K562 (cell line): Measurements from ENCODE around the gene MFSD11. TPM values are rescaled to one million over a fixed set of nuclear protein-coding genes. Genes with fewer than 3 reads are reported as not detected.
A peak's percentile ranks its signal among the peaks of the same experiment; 100 is the strongest.

Source experiments
- ARID2 ChIP-seq: fragments of 450-650 bp; IDR thresholded peaks from 2 replicates; pipeline ENCODE4 v1.6.1; 2017; ENCODE audit warnings: antibody characterized with exemption, mild to moderate bottlenecking
- C11orf30 ChIP-seq: fragments of 450-650 bp; IDR thresholded peaks from 2 replicates; pipeline ENCODE4 v1.6.1; 2016; ENCODE audit warnings: low read depth, mild to moderate bottlenecking
- EZH2 ChIP-seq: IDR thresholded peaks from 2 replicates; pipeline ENCODE4 v1.6.1; 2012; ENCODE audit warnings: low read depth, mild to moderate bottlenecking, inconsistent platforms, low read length, borderline replicate concordance
- FOSL1 ChIP-seq: fragments of 200-800 bp; sonication (Bioruptor generic); conservative IDR thresholded peaks from 2 replicates; pipeline ENCODE4 v1.6.1; 2016; ENCODE audit warnings: missing genetic modification characterization, missing compliant biosample characterization
- GABPA ChIP-seq: fragments of 200-800 bp; sonication (Bioruptor generic); conservative IDR thresholded peaks from 2 replicates; pipeline ENCODE4 v1.6.1; 2016; ENCODE audit warnings: low read depth, missing genetic modification characterization, missing compliant biosample characterization
- KAT8 ChIP-seq: fragments of 450-650 bp; IDR thresholded peaks from 2 replicates; pipeline ENCODE4 v1.6.1; 2016; ENCODE audit warnings: low read depth, mild to moderate bottlenecking
- KDM2B ChIP-seq: fragments of 250-450 bp; sonication (Bioruptor Pico); IDR thresholded peaks from 2 replicates; pipeline ENCODE4 v1.8.0; 2021; ENCODE audit warnings: mild to moderate bottlenecking, moderate library complexity
- MAX ChIP-seq: sonication (generic); formaldehyde crosslinking; IDR thresholded peaks from 2 replicates; pipeline ENCODE4 v1.9.0; 2022; ENCODE audit warnings: mild to moderate bottlenecking, missing genetic modification reagents
- MEF2A ChIP-seq: IDR thresholded peaks from 2 replicates; pipeline ENCODE4 v1.6.1; 2011; ENCODE audit warnings: low read depth, mild to moderate bottlenecking, low read length, moderate library complexity; ENCODE audit not compliant: control insufficient read depth
- MYC ChIP-seq, 2 experiments: fragments of 250-450 bp in 1 of 2; sonication (Bioruptor Pico) in 1 of 2; IDR thresholded peaks; 2 replicates each; pipeline versions ENCODE4 v1.5.1 to v1.6.1; 2012 to 2021; ENCODE audit warnings: low read depth in 2 of 2, borderline replicate concordance in 1 of 2, improper control_type of control experiment in 1 of 2, low read length in 1 of 2, mild to moderate bottlenecking in 1 of 2, moderate library complexity in 1 of 2
- NFXL1 ChIP-seq: fragments of 450-650 bp; formaldehyde crosslinking; IDR thresholded peaks from 2 replicates; pipeline ENCODE4 v1.4.0; 2021; ENCODE audit warnings: mild to moderate bottlenecking
- NR4A1 ChIP-seq, 2 experiments: fragments of 250-450 bp in 1 of 2; fragments of 450-650 bp in 1 of 2; sonication (Bioruptor Pico) in 1 of 2; IDR thresholded peaks; 2 replicates each; pipeline versions ENCODE4 v1.4.0 to v1.6.1; 2016 to 2020; ENCODE audit warnings: mild to moderate bottlenecking in 2 of 2, missing compliant biosample characterization in 1 of 2, missing genetic modification characterization in 1 of 2, moderate library complexity in 1 of 2
- POLR2AphosphoS2 ChIP-seq: IDR thresholded peaks from 2 replicates; pipeline ENCODE4 v1.6.1; 2012; ENCODE audit warnings: low read length, improper control_type of control experiment
- RBM25 ChIP-seq: fragments of 200-400 bp; formaldehyde crosslinking; IDR thresholded peaks from 2 replicates; pipeline ENCODE4 v1.6.1; 2018; ENCODE audit warnings: low read length, low read depth, moderate library complexity; ENCODE audit not compliant: severe bottlenecking
- SAFB2 ChIP-seq: fragments of 200-400 bp; formaldehyde crosslinking; IDR thresholded peaks from 2 replicates; pipeline ENCODE4 v1.6.1; 2018; ENCODE audit warnings: borderline replicate concordance, low read length, low read depth, moderate library complexity; ENCODE audit not compliant: severe bottlenecking
- SAP30 ChIP-seq: fragments of 200-600 bp; sonication (generic); IDR thresholded peaks from 2 replicates; pipeline ENCODE4 v1.6.1; 2012; ENCODE audit warnings: borderline replicate concordance, low read depth, mild to moderate bottlenecking, moderate library complexity, low read length, control low read depth, inconsistent platforms; ENCODE audit not compliant: insufficient read depth, poor library complexity, severe bottlenecking
- TFAM ChIP-seq: fragments of 250-450 bp; sonication (Bioruptor Pico); conservative IDR thresholded peaks from 2 replicates; pipeline ENCODE4 v1.5.0; 2021; ENCODE audit warnings: mild to moderate bottlenecking, moderate library complexity
- ZBTB17 ChIP-seq: fragments of 450-650 bp; formaldehyde crosslinking; IDR thresholded peaks from 2 replicates; pipeline ENCODE4 v1.4.0; 2020; ENCODE audit warnings: mild to moderate bottlenecking
- ZNF124 ChIP-seq: sonication (generic); formaldehyde crosslinking; IDR thresholded peaks from 2 replicates; pipeline ENCODE4 v1.8.1; 2022; ENCODE audit warnings: missing genetic modification reagents
- ZNF274 ChIP-seq: IDR thresholded peaks from 2 replicates; pipeline ENCODE4 v1.6.1; 2011; ENCODE audit warnings: low read depth, mild to moderate bottlenecking, low read length, moderate library complexity, borderline replicate concordance
- ZNF395 ChIP-seq: fragments of 200-800 bp; sonication (Bioruptor generic); IDR thresholded peaks from 2 replicates; pipeline ENCODE4 v1.6.1; 2017; ENCODE audit warnings: missing genetic modification characterization, missing compliant biosample characterization
- polyA plus RNA-seq, 8 experiments: library from polyadenylated mRNA; depleted of rRNA in 4 of 8; stranded (reverse) in 5 of 8; unstranded in 3 of 8; fragments of >200 nt; fragmentation: Nextera tagmentation in 2 of 8; fragmentation: Illumina TruSeq in 1 of 8; extraction: Ambion mirVana in 2 of 8; extraction: Trizol in 1 of 8; gene quantifications; 2 replicates each; pipeline versions ENCODE4 v1.2.1 to v1.2.3, GENCODE V29; 2011 to 2014; ENCODE audit warnings: inconsistent platforms in 1 of 8, missing spikeins in 1 of 8
- total RNA-seq, 7 experiments: library from RNA; depleted of rRNA in 6 of 7; stranded (reverse); fragments of >200 nt in 6 of 7; fragmentation: Illumina TruSeq in 2 of 7; extraction: Trizol in 2 of 7; gene quantifications; 2 replicates each; pipeline versions ENCODE4 v1.2.1 to v1.2.3, GENCODE V29; 2011 to 2021; ENCODE audit warnings: low replicate concordance in 1 of 7
- TF ChIP-seq, protein P1 (sequence below): fragments of 450-650 bp; formaldehyde crosslinking; IDR thresholded peaks from 2 replicates; pipeline ENCODE4 v1.4.0; 2022; ENCODE audit warnings: missing genetic modification characterization
- TF ChIP-seq, protein P2 (sequence below): sonication (generic); formaldehyde crosslinking; IDR thresholded peaks from 2 replicates; pipeline ENCODE4 v1.8.0; 2022; ENCODE audit warnings: missing genetic modification reagents, mild to moderate bottlenecking, moderate library complexity, borderline replicate concordance

Gene MFSD11
- total and polyA plus RNA-seq, 9 of the 15 experiments (the other 6 are each of a cell fraction or from before 2014, with no cell fraction given) = 14.4 to 24.5 (median 19.9) TPM

GRCh38 chr17:76726231-76726775, 11.6 kb upstream of the MFSD11 start, which contains the start of gene JMJD6 (continued):
- TF ChIP-seq NFXL1 (CRISPR knock-in tag) (no peak), RBM25 (peak; percentile 28), MAX (CRISPR knock-in tag) (peak; percentile 74; the same call in 1 of the 2 replicates), FOSL1 (no peak), KAT8 (no peak), ZNF274 (no peak; the same call in 1 of the 2 replicates), TFAM (CRISPR knock-in tag) (no peak), SAFB2 (no peak), MEF2A (no peak), KDM2B (CRISPR knock-in tag) (no peak), MYC (IDR thresholded peaks at IDR 0.05; ENCODE audit: low read depth, low read length) (no peak), MYC (CRISPR knock-in tag; IDR thresholded peaks at IDR 0.05; ENCODE audit: borderline replicate concordance, low read depth) (no peak), ARID2 (no peak), ZNF124 (CRISPR knock-in tag) (no peak), ZNF395 (no peak), C11orf30 (no peak; the same call in 1 of the 2 replicates), NR4A1 (CRISPR knock-in tag; IDR thresholded peaks at IDR 0.05) (no peak), NR4A1 (tag; IDR thresholded peaks at IDR 0.05) (no peak), EZH2 (no peak), GABPA (tag) (no peak), SAP30 (peak; percentile 83), ZBTB17 (no peak), POLR2AphosphoS2 (no peak)
- TF ChIP-seq, protein P1, sequence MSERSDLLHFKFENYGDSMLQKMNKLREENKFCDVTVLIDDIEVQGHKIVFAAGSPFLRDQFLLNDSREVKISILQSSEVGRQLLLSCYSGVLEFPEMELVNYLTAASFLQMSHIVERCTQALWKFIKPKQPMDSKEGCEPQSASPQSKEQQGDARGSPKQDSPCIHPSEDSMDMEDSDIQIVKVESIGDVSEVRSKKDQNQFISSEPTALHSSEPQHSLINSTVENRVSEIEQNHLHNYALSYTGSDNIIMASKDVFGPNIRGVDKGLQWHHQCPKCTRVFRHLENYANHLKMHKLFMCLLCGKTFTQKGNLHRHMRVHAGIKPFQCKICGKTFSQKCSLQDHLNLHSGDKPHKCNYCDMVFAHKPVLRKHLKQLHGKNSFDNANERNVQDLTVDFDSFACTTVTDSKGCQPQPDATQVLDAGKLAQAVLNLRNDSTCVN (CRISPR knock-in tag) = no peak
- TF ChIP-seq, protein P2, sequence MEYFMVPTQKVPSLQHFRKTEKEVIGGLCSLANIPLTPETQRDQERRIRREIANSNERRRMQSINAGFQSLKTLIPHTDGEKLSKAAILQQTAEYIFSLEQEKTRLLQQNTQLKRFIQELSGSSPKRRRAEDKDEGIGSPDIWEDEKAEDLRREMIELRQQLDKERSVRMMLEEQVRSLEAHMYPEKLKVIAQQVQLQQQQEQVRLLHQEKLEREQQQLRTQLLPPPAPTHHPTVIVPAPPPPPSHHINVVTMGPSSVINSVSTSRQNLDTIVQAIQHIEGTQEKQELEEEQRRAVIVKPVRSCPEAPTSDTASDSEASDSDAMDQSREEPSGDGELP (CRISPR knock-in tag) = peak; percentile 95
